Tibial artery (tissue), 4 donors: ENCODE measurements around the gene SH3RF3.

Experiments used
- DNase-seq, 2 donors: peaks; one replicate each; pipeline ENCODE4 v3.0.0-alpha.2; 2019
- H3K27ac ChIP-seq, 2 donors: fragments of 200-600 bp; sonication (generic) in 1 of 2; 1 replicate in 1 of 2; 2 replicates in 1 of 2; pipeline ENCODE4 v1.5.1; 2018 to 2019; ENCODE audit warnings: mild to moderate bottlenecking in 1 of 2
- H3K27me3 ChIP-seq, 2 donors: fragments of 200-600 bp; sonication (generic) in 1 of 2; one replicate each; pipeline versions ENCODE4 v1.5.1 to v1.6.0; 2016 to 2019
- H3K36me3 ChIP-seq, 3 donors: fragments of 200-600 bp; sonication (generic) in 2 of 3; one replicate each; pipeline ENCODE4 v1.5.1; 2016 to 2019; ENCODE audit warnings: mild to moderate bottlenecking in 2 of 3
- H3K4me1 ChIP-seq, 4 donors: fragments of 200-600 bp; sonication (generic) in 2 of 4; 1 replicate in 3 of 4; 2 replicates in 1 of 4; pipeline ENCODE4 v1.5.1; 2016 to 2019
- H3K4me3 ChIP-seq, 2 donors: fragments of 200-600 bp; sonication (generic) in 1 of 2; 1 replicate in 1 of 2; 2 replicates in 1 of 2; pipeline ENCODE4 v1.5.1; 2018 to 2019; ENCODE audit warnings: mild to moderate bottlenecking in 2 of 2
- H3K9me3 ChIP-seq, 3 donors: fragments of 200-600 bp; sonication (generic) in 1 of 3; one replicate each; pipeline ENCODE4 v1.5.1; 2016 to 2019
- intact Hi-C: fragments of 100-400 bp; cut with DNase I; formaldehyde crosslinking; loops from one replicate; pipeline ENCODE4 v1.15.0; 2023; ENCODE audit warnings: low total_unique reads
- TF ChIP-seq, protein P1 (sequence below), 2 experiments: fragments of 200-600 bp in 1 of 2; fragments of 450-650 bp in 1 of 2; IDR thresholded peaks; one replicate each; pipeline ENCODE4 v1.5.1; 2017 to 2019; ENCODE audit warnings: antibody characterized with exemption in 2 of 2, mild to moderate bottlenecking in 1 of 2, moderate library complexity in 1 of 2

Gene SH3RF3

DNA sequence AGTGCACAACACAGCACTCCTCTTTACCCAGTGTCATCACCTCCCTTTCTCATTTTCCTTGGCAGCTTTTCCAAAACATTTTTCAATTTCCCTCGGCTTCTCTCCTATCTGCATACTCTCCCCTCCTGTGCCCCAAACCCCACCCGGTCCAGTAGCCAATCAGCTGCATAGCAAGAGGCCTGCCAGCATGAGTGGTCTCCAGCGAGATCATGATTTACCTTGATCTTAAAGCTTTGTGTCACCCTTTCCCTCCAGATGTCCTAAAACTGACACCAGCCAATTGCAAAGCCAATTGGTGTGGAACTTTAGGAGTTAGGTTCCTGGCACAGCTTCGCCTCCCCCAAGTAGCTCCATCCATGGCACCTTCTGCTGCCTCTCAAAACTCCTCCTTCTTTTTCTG is 45.2 kb upstream of the SH3RF3 start:
- Histone ChIP-seq H3K36me3 (no peaks in the 10 kb centered on the region), H3K4me3 (no peak overlapping the region), H3K9me3 (no peaks in the 10 kb centered on the region), H3K27ac (no peak overlapping the region), H3K27me3 (peaks cover 0 to 12% of the 10 kb centered on the region in 2 donors), H3K4me1 (no peaks in the 10 kb centered on the region)
- intact Hi-C loops = no loop called here
- no peak for DNase-seq
- TF ChIP-seq, protein P1, sequence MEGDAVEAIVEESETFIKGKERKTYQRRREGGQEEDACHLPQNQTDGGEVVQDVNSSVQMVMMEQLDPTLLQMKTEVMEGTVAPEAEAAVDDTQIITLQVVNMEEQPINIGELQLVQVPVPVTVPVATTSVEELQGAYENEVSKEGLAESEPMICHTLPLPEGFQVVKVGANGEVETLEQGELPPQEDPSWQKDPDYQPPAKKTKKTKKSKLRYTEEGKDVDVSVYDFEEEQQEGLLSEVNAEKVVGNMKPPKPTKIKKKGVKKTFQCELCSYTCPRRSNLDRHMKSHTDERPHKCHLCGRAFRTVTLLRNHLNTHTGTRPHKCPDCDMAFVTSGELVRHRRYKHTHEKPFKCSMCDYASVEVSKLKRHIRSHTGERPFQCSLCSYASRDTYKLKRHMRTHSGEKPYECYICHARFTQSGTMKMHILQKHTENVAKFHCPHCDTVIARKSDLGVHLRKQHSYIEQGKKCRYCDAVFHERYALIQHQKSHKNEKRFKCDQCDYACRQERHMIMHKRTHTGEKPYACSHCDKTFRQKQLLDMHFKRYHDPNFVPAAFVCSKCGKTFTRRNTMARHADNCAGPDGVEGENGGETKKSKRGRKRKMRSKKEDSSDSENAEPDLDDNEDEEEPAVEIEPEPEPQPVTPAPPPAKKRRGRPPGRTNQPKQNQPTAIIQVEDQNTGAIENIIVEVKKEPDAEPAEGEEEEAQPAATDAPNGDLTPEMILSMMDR (IDR thresholded peaks at IDR 0.05) = no peak

DNA sequence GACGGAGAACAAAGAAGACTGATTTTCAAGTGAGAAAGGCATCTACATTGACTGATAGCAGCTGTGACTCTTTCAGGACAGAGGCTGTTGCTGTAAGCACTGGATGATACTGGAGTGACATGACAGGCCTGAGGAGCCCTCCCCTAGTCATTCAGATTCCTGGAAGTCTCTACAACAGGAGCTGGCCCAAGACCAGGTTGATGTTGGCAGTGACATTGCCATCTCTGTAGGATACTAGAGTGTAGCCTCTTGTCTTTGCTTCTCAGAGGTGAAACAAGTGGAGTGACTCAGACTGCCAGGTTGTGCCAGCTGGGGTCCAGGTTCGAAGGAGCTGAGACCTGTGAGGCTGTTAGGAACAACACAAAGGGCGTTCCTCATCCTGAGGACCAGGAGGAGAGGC is 44.7 kb upstream of the SH3RF3 start:
- Histone ChIP-seq H3K4me3 (no peak overlapping the region), H3K4me1 (no peaks in the 10 kb centered on the region), H3K36me3 (no peaks in the 10 kb centered on the region), H3K9me3 (no peaks in the 10 kb centered on the region), H3K27ac (no peak overlapping the region), H3K27me3 (peaks cover 0 to 12% of the 10 kb centered on the region in 2 donors)
- DNase-seq = no peak
- intact Hi-C loops = no loop called here
- TF ChIP-seq, protein P1 (IDR thresholded peaks at IDR 0.05) = no peak

DNA sequence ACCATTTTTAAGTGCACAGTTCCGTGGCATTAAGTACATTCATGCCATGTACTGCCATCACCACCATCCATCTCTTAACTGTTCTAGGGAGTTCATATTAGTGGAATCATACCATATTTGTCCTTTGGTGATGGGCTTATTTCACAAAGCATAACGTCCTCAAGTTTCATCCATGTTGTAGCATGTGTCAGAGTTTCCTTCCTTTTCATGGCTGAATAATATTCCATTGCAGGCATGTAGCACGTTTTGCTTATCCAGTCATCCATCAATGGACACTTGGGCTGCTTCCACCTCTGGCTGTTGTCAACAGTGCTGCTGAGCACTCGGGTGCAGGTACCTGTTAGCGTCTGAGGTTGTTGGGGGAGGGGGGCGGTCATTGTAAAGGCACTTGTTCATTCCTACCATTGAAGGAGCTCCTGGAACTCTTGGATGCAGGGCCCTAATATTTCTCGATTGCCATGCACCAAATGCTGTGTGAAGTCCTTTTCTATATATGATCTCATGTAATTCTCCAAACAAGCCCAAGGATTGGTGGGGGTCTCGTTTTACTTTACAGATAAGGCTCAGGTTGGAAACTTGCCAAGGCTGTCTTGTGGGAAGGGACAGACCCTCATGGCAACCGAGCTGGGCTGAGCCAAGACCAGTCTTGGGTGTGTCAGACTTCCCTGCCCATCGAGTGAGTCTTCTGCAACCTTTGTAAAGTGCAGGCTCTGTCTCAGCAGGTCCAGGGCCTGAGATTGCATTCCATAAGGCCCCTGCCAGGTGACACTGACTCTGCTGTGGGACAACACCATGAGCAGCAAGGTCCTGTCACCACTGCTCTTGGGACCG is 42.9 kb upstream of the SH3RF3 start:
- TF ChIP-seq, protein P1 (IDR thresholded peaks at IDR 0.05) = no peak
- no peaks in the 10 kb centered on the region for H3K4me1 ChIP-seq
- intact Hi-C loops = no loop called here
- no peak for DNase-seq
- H3K27me3 ChIP-seq = peaks cover 0 to 12% of the 10 kb centered on the region in 2 donors
- H3K9me3 ChIP-seq = no peaks in the 10 kb centered on the region
- H3K27ac ChIP-seq = no peak overlapping the region
- no peak overlapping the region for H3K4me3 ChIP-seq
- H3K36me3 ChIP-seq = no peaks in the 10 kb centered on the region

DNA sequence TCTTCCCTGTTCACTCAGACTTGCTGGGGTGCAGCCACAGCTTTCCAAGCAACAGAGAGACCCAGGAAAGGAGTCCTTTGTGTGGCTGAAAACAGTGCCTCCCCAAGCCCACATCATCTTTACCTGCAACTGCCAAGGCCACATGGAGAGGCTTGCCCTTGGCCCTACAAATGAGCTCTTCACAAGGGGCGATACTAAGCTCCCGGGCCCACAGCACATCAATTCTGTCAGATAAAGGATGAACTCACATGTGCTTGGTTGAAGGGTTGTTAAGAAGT is 42.3 kb upstream of the SH3RF3 start:
- intact Hi-C loops = no loop called here
- Histone ChIP-seq H3K27ac (no peak overlapping the region), H3K27me3 (peaks cover 0 to 10% of the 10 kb centered on the region in 2 donors), H3K36me3 (no peaks in the 10 kb centered on the region), H3K4me3 (no peak overlapping the region), H3K9me3 (no peaks in the 10 kb centered on the region), H3K4me1 (no peaks in the 10 kb centered on the region)
- DNase-seq = no peak
- TF ChIP-seq, protein P1 (IDR thresholded peaks at IDR 0.05) = no peak

DNA sequence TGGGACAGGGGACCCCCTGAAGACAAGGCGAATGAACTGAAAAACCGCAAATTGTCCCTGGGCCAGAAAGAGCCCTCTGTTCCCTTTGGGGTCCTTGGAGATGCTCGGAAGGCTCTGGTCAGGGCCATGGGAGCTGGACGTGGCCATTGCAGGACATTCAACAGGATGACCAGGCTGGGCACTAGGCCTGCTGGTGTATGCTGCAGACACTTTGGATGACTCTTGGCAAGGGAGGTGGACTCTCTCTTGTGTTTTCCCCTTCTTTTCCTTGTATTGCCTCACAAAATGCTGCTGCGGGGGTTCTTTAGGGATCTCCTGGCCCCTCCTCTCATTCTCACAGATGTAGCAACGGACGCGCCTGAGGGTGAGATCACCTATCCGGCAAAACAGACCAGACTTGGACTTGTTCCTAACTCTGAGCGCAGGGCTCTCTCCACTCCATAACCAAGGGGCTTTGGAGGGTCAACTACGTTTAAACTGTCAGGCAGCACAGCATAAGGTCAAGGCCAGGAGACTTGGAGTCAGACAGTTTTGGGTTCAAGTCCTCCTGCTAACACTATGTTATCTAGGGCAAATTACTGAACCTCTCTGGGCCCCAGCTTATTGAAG is 41.8 kb upstream of the SH3RF3 start:
- H3K9me3 ChIP-seq = no peaks in the 10 kb centered on the region
- H3K4me3 ChIP-seq = no peak overlapping the region
- no peaks in the 10 kb centered on the region for H3K4me1 ChIP-seq
- intact Hi-C loops = no loop called here
- H3K36me3 ChIP-seq = no peaks in the 10 kb centered on the region
- TF ChIP-seq, protein P1 (IDR thresholded peaks at IDR 0.05) = no peak
- H3K27ac ChIP-seq = no peak overlapping the region
- no peak for DNase-seq
- peaks cover 0 to 8% of the 10 kb centered on the region in 2 donors for H3K27me3 ChIP-seq
